K562 (cell line): Measurements from ENCODE around the gene COA7. TPM values are rescaled to one million over a fixed set of nuclear protein-coding genes. Genes with fewer than 3 reads are reported as not detected.

Source experiments
- ATAC-seq: fragments of 200-7000 bp; cut with Tn5 transposase; 3 replicates; pipeline ENCODE4 v1.9.1; 2020; ENCODE audit warnings: moderate library complexity
- BruUV-seq: library from RNA; stranded (reverse); fragments of 400-500 nt; replicated peaks from 2 replicates; lab custom pipeline; 2021; lab: Mats Ljungman, UMichigan
- CTCF ChIA-PET: fragments of 300-600 bp; formaldehyde crosslinking; extraction: SDS; loops from one replicate; lab custom pipeline; 2021; ENCODE audit warnings: low intra/inter-chr PET ratio; lab: Yijun Ruan, JAX
- POLR2A ChIA-PET: fragments of 300-600, 350-650 bp; sonication (Branson Sonifier 250); formaldehyde crosslinking; extraction: SDS; loops from one replicate; lab custom pipeline; 2021; ENCODE audit warnings: antibody characterized with exemption, inconsistent platforms; lab: Yijun Ruan, JAX
- DNase-seq, 4 experiments: peaks; one replicate each; pipeline versions ENCODE4 v3.0.0 to v3.0.0-alpha.2; 2011 to 2018; ENCODE audit warnings: low spot score in 3 of 4, mixed read lengths in 3 of 4; ENCODE audit errors: extremely low read depth in 1 of 4
- FAIRE-seq: peaks from 2 replicates; lab custom pipeline; 2011; peaks lifted over from hg19 to GRCh38; lab: Jason Lieb, UNC
- H2AFZ ChIP-seq: 2 replicates; pipeline ENCODE4 v1.6.0; 2011; ENCODE audit warnings: low read depth, low read length, control low read depth, inconsistent platforms
- H3K27ac ChIP-seq: fragments of 200-600 bp; 3 replicates; pipeline ENCODE4 v1.8.0; 2011; ENCODE audit warnings: low read depth, mild to moderate bottlenecking, control low read depth, inconsistent platforms, low read length, moderate library complexity, mixed read lengths; ENCODE audit errors: extremely low read depth
- H3K27me3 ChIP-seq, 2 experiments: fragments of 300-600 bp in 1 of 2; 2 replicates in 1 of 2; 3 replicates in 1 of 2; pipeline versions ENCODE4 v1.6.0 to v1.8.0; 2011; ENCODE audit warnings: inconsistent platforms in 2 of 2, low read length in 2 of 2, mild to moderate bottlenecking in 1 of 2, mixed read lengths in 1 of 2, moderate library complexity in 1 of 2; ENCODE audit not compliant: control insufficient read depth in 2 of 2, insufficient read depth in 2 of 2
- H3K36me3 ChIP-seq: fragments of 300-600 bp; 3 replicates; pipeline ENCODE4 v1.8.0; 2011; ENCODE audit warnings: mild to moderate bottlenecking, low read length, inconsistent platforms; ENCODE audit not compliant: control insufficient read depth, insufficient read depth
- H3K4me1 ChIP-seq, 2 experiments: fragments of 200-600 bp in 1 of 2; replicated peaks in 1 of 2; 2 replicates in 1 of 2; 3 replicates in 1 of 2; pipeline versions ENCODE4 v1.5.1 to v1.8.0; 2011; ENCODE audit warnings: inconsistent platforms in 2 of 2, low read length in 2 of 2, mild to moderate bottlenecking in 1 of 2, mixed read lengths in 1 of 2, moderate library complexity in 1 of 2; ENCODE audit not compliant: control insufficient read depth in 2 of 2, insufficient read depth in 2 of 2
- H3K4me2 ChIP-seq: 2 replicates; pipeline ENCODE4 v1.6.1; 2011; ENCODE audit warnings: low read length, control low read depth, inconsistent platforms, mixed read lengths; ENCODE audit not compliant: insufficient read depth
- H3K4me3 ChIP-seq: fragments of 200-600 bp; sonication (generic), shearing (Covaris generic); 2 replicates; pipeline ENCODE4 v1.5.1; 2016; ENCODE audit warnings: control low read depth, inconsistent platforms
- H3K79me2 ChIP-seq: fragments of 200-600 bp; 3 replicates; pipeline ENCODE4 v1.8.0; 2011; ENCODE audit warnings: low read length, inconsistent platforms; ENCODE audit not compliant: control insufficient read depth, insufficient read depth
- H3K9ac ChIP-seq, 2 experiments: 2 replicates each; pipeline versions ENCODE4 v1.6.0 to v1.6.1; 2011; ENCODE audit warnings: low read depth in 2 of 2, low read length in 2 of 2, control low read depth in 1 of 2, inconsistent platforms in 1 of 2, mild to moderate bottlenecking in 1 of 2, mixed read lengths in 1 of 2; ENCODE audit not compliant: insufficient read depth in 1 of 2
- H3K9me1 ChIP-seq: one replicate; pipeline ENCODE4 v1.6.0; 2011; ENCODE audit warnings: inconsistent platforms, mild to moderate bottlenecking, low read length, moderate library complexity; ENCODE audit not compliant: control insufficient read depth, insufficient read depth
- H3K9me3 ChIP-seq: replicated peaks from 2 replicates; pipeline ENCODE4 v1.5.1; 2011; ENCODE audit warnings: low read depth, low read length, inconsistent platforms; ENCODE audit not compliant: control insufficient read depth, insufficient read depth
- H4K20me1 ChIP-seq: replicated peaks from 2 replicates; pipeline ENCODE4 v1.6.1; 2011; ENCODE audit warnings: low read length, inconsistent platforms, mixed read lengths; ENCODE audit not compliant: control insufficient read depth, insufficient read depth
- CEBPB ChIP-seq: fragments of 450-650 bp; IDR thresholded peaks from 2 replicates; pipeline ENCODE4 v1.6.1; 2016; ENCODE audit warnings: missing genetic modification characterization, missing compliant biosample characterization
- CHD4 ChIP-seq: fragments of 200-600 bp; sonication (generic); IDR thresholded peaks from 3 replicates; pipeline ENCODE4 v1.6.1; 2012; ENCODE audit warnings: low read depth, mild to moderate bottlenecking, mixed read lengths, low read length, inconsistent platforms; ENCODE audit not compliant: insufficient read depth, insufficient replicate concordance, poor library complexity, severe bottlenecking
- COPS2 ChIP-seq: fragments of 450-650 bp; conservative IDR thresholded peaks from 2 replicates; pipeline ENCODE4 v1.6.1; 2016; ENCODE audit warnings: mild to moderate bottlenecking, moderate library complexity
- CREB5 ChIP-seq: fragments of 250-450 bp; sonication (Bioruptor Pico); IDR thresholded peaks from 2 replicates; pipeline ENCODE4 v1.5.0; 2020; ENCODE audit warnings: mild to moderate bottlenecking
- KDM4B ChIP-seq, 2 experiments: fragments of 450-650 bp in 1 of 2; sonication (generic) in 1 of 2; IDR thresholded peaks; 2 replicates each; pipeline ENCODE4 v1.6.1; 2016 to 2017; ENCODE audit warnings: borderline replicate concordance in 2 of 2, antibody characterized with exemption in 1 of 2, low read depth in 1 of 2, mild to moderate bottlenecking in 1 of 2
- NCOR1 ChIP-seq: fragments of 450-650 bp; IDR thresholded peaks from 2 replicates; pipeline ENCODE4 v1.6.1; 2016; ENCODE audit warnings: mild to moderate bottlenecking, moderate library complexity
- PHF8 ChIP-seq: fragments of 200-600 bp; sonication (generic); IDR thresholded peaks from 2 replicates; pipeline ENCODE4 v1.6.1; 2012; ENCODE audit warnings: mixed run types, mild to moderate bottlenecking, inconsistent platforms, low read length, moderate library complexity, borderline replicate concordance
- POLR2A ChIP-seq: fragments of 450-650 bp; conservative IDR thresholded peaks from 2 replicates; pipeline ENCODE4 v1.6.1; 2016
- RFX5 ChIP-seq: IDR thresholded peaks from 2 replicates; pipeline ENCODE4 v1.6.1; 2011; ENCODE audit warnings: low read depth, mild to moderate bottlenecking, improper control_type of control experiment, low read length
- SREBF1 ChIP-seq: fragments of 150-350 bp; IDR thresholded peaks from 2 replicates; pipeline ENCODE4 v1.6.1; 2014; ENCODE audit warnings: antibody characterized with exemption, low read depth, low read length, borderline replicate concordance
- ZNF224 ChIP-seq: sonication (generic); formaldehyde crosslinking; IDR thresholded peaks from 2 replicates; pipeline ENCODE4 v1.8.0; 2022; ENCODE audit warnings: mild to moderate bottlenecking, missing genetic modification reagents
- ZNF717 ChIP-seq: fragments of 250-450 bp; sonication (Bioruptor Pico); IDR thresholded peaks from 2 replicates; pipeline ENCODE4 v1.5.0; 2021
- WGBS: fragments of 100-300 bp; shearing (Covaris generic); methylation state at CpG from one replicate; pipeline ENCODE4 v1.1.6; 2016; ENCODE audit warnings: low coverage, mixed read lengths; ENCODE audit not compliant: insufficient coverage; ENCODE audit errors: missing lambda C conversion rate; 5-methylcytosine and 5-hydroxymethylcytosine counted together
- in situ Hi-C: fragments of 300-500 bp; cut with MboI; formaldehyde crosslinking; loops from 4 replicates; pipeline ENCODE4 v1.15.0; 2018; ENCODE audit warnings: inconsistent platforms, mixed read lengths
- intact Hi-C: fragments of 100-400 bp; cut with micrococcal nuclease; formaldehyde crosslinking; loops from 2 replicates; pipeline ENCODE4 v1.14.2; 2022
- polyA plus RNA-seq, 8 experiments: library from polyadenylated mRNA; depleted of rRNA in 4 of 8; stranded (reverse) in 5 of 8; unstranded in 3 of 8; fragments of >200 nt; fragmentation: Nextera tagmentation in 2 of 8; fragmentation: Illumina TruSeq in 1 of 8; extraction: Ambion mirVana in 2 of 8; extraction: Trizol in 1 of 8; gene quantifications; 2 replicates each; pipeline versions ENCODE4 v1.2.1 to v1.2.3, GENCODE V29; 2011 to 2014; ENCODE audit warnings: inconsistent platforms in 1 of 8, missing spikeins in 1 of 8
- total RNA-seq, 7 experiments: library from RNA; depleted of rRNA in 6 of 7; stranded (reverse); fragments of >200 nt in 6 of 7; fragmentation: Illumina TruSeq in 2 of 7; extraction: Trizol in 2 of 7; gene quantifications; 2 replicates each; pipeline versions ENCODE4 v1.2.1 to v1.2.3, GENCODE V29; 2011 to 2021; ENCODE audit warnings: low replicate concordance in 1 of 7
- TF ChIP-seq, protein P1 (sequence below): fragments of 450-650 bp; formaldehyde crosslinking; IDR thresholded peaks from 2 replicates; pipeline ENCODE4 v1.4.0; 2022; ENCODE audit warnings: missing genetic modification characterization
- TF ChIP-seq, protein P2 (sequence below): fragments of 450-650 bp; IDR thresholded peaks from 2 replicates; pipeline ENCODE4 v1.6.1; 2016; ENCODE audit warnings: missing biosample characterization, missing genetic modification characterization
- TF ChIP-seq, protein P3 (sequence below), 2 experiments: IDR thresholded peaks; 2 replicates each; pipeline ENCODE4 v1.6.1; 2011; ENCODE audit warnings: borderline replicate concordance in 1 of 2, control low read depth in 1 of 2, low read depth in 1 of 2, low read length in 1 of 2, mild to moderate bottlenecking in 1 of 2, mixed read lengths in 1 of 2, moderate library complexity in 1 of 2; ENCODE audit not compliant: insufficient read depth in 1 of 2, insufficient read length in 1 of 2, poor library complexity in 1 of 2, severe bottlenecking in 1 of 2; ENCODE audit errors: extremely low read depth in 1 of 2
- TF ChIP-seq, protein P4 (sequence below): fragments of 450-650 bp; IDR thresholded peaks from 2 replicates; pipeline ENCODE4 v1.6.1; 2017; ENCODE audit warnings: mild to moderate bottlenecking, moderate library complexity

The COA7 gene
- total and polyA plus RNA-seq, 9 of the 15 experiments (the other 6 are each of a cell fraction or from before 2014, with no cell fraction given) = 19.4 to 82.8 (median 51.0) TPM

DNA sequence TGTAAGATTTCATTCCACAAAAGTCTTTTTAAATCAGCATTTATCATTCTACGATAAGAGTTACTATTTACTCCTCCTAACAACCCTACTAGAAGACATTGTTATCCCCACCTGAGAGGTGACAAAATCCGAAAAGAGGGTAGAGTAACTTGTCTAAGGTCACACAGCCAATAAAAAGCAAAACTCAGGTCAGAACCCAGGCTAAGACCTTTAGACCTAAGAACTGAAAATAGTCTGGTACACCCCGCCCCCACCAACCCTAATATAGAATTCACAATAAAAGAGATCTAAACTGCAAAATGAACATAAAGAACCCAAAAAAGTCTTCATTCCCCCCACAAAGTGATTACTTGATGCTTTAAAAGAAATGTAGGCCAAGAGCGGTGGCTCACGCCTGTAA, 18.6 kb downstream of the COA7 start:
- H3K4me3 ChIP-seq = no peak overlapping the region
- WGBS = 82% methylated on average over 5 of the region's 5 CpGs
- no peaks in the 10 kb centered on the region for H3K79me2 ChIP-seq
- H4K20me1 ChIP-seq = no peaks in the 10 kb centered on the region
- DNase-seq = no peak
- peaks cover 3% of the 10 kb centered on the region; the same call in 1 of the 3 replicates for H3K36me3 ChIP-seq
- H3K9me3 ChIP-seq = no peaks in the 10 kb centered on the region
- ChIA-PET CTCF (no interaction called here), POLR2A (interaction anchor here (0.6 to 1.4 kb wide), 4 partner anchors 12 to 332 kb away, joined by 3 to 5 read pairs (median 4); partner anchors contain the start of genes ORC1 and PRPF38A)
- no peak overlapping the region for H3K27ac ChIP-seq
- H3K4me2 ChIP-seq = no peak overlapping the region
- H3K27me3 ChIP-seq = no peaks in the 10 kb centered on the region; a peak in 1 of 5 replicates
- peaks cover 0 to 15% of the 10 kb centered on the region in 2 experiments; a peak in 4 of 5 replicates for H3K4me1 ChIP-seq
- in situ Hi-C loops = loop anchor here (25.0 kb wide), 1 partner anchor 542 kb away; the partner anchor contains the start of gene ZFYVE9
- no peak overlapping the region for H2AFZ ChIP-seq
- no peak for FAIRE-seq
- intact Hi-C loops = no loop called here
- H3K9me1 ChIP-seq = no peaks in the 10 kb centered on the region
- TF ChIP-seq, protein P1, sequence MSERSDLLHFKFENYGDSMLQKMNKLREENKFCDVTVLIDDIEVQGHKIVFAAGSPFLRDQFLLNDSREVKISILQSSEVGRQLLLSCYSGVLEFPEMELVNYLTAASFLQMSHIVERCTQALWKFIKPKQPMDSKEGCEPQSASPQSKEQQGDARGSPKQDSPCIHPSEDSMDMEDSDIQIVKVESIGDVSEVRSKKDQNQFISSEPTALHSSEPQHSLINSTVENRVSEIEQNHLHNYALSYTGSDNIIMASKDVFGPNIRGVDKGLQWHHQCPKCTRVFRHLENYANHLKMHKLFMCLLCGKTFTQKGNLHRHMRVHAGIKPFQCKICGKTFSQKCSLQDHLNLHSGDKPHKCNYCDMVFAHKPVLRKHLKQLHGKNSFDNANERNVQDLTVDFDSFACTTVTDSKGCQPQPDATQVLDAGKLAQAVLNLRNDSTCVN = no peak
- TF ChIP-seq CHD4 = no peak
- no peak for TF ChIP-seq COPS2
- no peak for TF ChIP-seq POLR2A
- TF ChIP-seq PHF8 = no peak
- TF ChIP-seq SREBF1 = no peak
- TF ChIP-seq CREB5 (CRISPR knock-in tag) = no peak
- no peak for TF ChIP-seq KDM4B (IDR thresholded peaks at IDR 0.05; ENCODE audit: borderline replicate concordance in 2 of 2, low read depth in 1 of 2)
- TF ChIP-seq, protein P2, sequence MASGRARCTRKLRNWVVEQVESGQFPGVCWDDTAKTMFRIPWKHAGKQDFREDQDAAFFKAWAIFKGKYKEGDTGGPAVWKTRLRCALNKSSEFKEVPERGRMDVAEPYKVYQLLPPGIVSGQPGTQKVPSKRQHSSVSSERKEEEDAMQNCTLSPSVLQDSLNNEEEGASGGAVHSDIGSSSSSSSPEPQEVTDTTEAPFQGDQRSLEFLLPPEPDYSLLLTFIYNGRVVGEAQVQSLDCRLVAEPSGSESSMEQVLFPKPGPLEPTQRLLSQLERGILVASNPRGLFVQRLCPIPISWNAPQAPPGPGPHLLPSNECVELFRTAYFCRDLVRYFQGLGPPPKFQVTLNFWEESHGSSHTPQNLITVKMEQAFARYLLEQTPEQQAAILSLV (tag) = no peak
- TF ChIP-seq, protein P3, sequence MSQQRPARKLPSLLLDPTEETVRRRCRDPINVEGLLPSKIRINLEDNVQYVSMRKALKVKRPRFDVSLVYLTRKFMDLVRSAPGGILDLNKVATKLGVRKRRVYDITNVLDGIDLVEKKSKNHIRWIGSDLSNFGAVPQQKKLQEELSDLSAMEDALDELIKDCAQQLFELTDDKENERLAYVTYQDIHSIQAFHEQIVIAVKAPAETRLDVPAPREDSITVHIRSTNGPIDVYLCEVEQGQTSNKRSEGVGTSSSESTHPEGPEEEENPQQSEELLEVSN (IDR thresholded peaks at IDR 0.05; ENCODE audit: borderline replicate concordance in 1 of 2, extremely low read depth in 1 of 2, insufficient read depth in 1 of 2, insufficient read length in 1 of 2, low read depth in 1 of 2, low read length in 1 of 2, poor library complexity in 1 of 2, severe bottlenecking in 1 of 2) = no peak
- TF ChIP-seq, protein P4, sequence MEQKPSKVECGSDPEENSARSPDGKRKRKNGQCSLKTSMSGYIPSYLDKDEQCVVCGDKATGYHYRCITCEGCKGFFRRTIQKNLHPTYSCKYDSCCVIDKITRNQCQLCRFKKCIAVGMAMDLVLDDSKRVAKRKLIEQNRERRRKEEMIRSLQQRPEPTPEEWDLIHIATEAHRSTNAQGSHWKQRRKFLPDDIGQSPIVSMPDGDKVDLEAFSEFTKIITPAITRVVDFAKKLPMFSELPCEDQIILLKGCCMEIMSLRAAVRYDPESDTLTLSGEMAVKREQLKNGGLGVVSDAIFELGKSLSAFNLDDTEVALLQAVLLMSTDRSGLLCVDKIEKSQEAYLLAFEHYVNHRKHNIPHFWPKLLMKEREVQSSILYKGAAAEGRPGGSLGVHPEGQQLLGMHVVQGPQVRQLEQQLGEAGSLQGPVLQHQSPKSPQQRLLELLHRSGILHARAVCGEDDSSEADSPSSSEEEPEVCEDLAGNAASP = no peak
- TF ChIP-seq ZNF717 (CRISPR knock-in tag) = no peak
- no peak for TF ChIP-seq ZNF224 (CRISPR knock-in tag)
- TF ChIP-seq CEBPB (tag) = no peak
- no peak for TF ChIP-seq NCOR1
- no peak for TF ChIP-seq RFX5
- TF ChIP-seq, all 486 proteins: peak for 0
- no peak overlapping the region for H3K9ac ChIP-seq
- ATAC-seq = no peak
- no TSS peak for BruUV-seq
